ENCODE data around the gene OR1A1.
"Not testable (repeated sequence)": the region's sequence is repeated elsewhere in the genome, so short reads cannot be mapped to it uniquely, and the experiment has no call there.

OR1A1 gene

DNA sequence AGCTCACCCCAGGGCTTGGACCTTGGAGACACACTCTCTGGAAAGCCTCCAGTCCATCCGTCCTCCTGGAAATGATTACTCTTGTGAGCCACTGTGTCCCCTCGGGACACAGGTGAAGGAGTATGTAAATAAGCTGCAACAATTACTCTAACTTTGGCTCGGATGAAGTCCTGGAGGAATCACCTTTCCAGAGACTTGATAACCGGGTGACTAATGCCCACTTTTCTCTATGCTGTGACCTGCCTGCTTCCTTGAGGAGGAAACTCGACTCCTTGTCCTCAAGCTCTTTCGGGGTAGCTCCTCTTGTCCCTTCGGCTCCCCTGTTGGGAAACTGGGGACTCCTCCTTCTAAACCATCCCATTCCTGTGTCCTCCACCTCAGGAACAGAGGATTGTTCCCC is at the start of gene OR1A1:
Gene OR1A1, plus strand, starts transcription at position 301 of the 400 bp plus-strand sequence. CDS start 7,954 bp downstream, outside the sequence.
- DNase-seq, result no peak

- DNase-seq, result no peak
Observed at GRCh38 chr17:3167574-3167973, 39.9 kb upstream of the OR1A1 start.

DNA sequence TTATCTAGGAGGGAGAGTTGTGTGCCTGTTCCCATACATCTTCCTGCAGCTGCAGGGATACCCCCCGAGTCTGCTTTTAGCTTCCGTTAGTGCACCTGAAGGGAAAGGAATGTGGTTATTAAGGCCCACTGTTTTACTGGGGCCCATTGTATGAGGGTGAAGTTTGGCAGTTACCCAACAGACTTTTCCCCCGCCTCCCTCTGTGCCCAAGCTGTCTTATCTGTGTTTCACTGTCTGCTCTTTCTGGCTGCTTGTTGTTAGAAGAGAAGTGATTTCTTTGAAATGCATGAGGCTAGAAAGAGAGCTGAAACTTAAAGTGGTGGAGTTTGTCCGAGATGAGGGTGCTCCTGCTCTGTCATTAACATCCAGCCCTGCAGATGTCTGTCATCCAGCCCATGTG is 17.5 kb upstream of the OR1A1 start:
- DNase-seq, result no peak

DNA sequence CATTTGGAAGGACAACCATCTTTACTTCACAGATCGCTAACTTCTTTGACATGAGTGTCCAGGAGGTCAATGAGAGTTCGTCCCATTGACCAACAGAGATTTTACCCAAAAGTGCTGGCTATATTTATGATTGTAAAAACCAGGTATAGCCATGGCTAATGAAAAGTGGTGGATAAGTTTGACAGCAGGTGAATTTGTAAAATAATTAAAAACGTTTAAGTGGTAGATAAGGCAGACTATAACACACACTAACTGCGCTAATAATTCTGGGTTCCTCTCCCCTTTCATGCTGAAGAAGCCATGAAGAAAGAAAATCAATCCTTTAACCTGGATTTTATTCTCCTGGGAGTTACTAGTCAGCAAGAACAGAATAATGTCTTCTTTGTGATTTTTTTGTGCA is 10.2 kb upstream of the OR1A1 start, which contains the start of gene OR1A2:
Gene OR1A2, plus strand, starts transcription at position 301 of the 400 bp plus-strand sequence. Its CDS starts 0 bp downstream, at position 301.
- no peak for DNase-seq

- no peak for DNase-seq
Observed at GRCh38 chr17:3208484-3208883, 1.0 kb downstream of the OR1A1 start.

DNA sequence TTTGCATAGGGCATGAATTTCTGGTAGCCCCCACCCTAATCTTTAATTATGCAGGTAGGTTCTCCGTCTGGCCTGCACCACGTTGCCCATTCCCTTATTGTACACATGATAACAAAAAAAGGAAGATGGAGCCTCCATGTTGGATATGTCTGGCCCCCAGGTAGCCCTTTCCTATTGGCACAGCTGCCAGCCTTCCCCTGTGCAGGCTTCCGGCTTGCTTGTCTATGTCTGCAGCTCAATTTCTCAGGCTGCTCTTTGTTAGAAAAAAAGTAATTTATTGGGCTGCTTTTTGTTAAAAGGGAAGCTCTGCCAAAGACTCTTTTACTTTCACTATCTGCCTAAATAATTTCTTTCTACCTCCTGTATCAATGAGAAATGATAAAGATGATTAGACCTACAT is 5.5 kb downstream of the OR1A1 start:
- DNase-seq, result no peak

- no peak for DNase-seq
Observed at GRCh38 chr17:3213587-3213986, 6.1 kb downstream of the OR1A1 start.

DNA sequence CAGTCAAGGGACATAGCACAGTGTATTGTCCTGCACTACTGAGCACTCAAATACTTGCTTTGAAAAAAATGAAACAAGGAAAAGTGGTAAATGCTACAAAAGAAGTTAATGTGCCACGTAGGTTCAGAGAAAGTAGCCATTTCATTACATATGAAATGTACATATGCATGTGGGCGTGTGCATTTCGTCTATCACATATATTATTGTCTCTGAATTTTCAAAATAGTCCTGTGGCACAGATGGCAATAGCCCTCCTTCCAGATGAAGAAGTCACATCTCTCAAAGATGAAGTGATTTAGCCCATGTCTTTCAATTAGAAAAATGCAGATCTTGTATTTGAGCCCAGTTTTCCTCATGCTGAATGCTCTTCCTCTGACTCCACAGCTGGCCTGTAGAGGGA is 12.5 kb downstream of the OR1A1 start:
- DNase-seq, result not testable (repeated sequence)

- no peak for DNase-seq
Observed at GRCh38 chr17:3221850-3222249, 14.4 kb downstream of the OR1A1 start.

GRCh38 chr17:3222505-3222904 is 15.0 kb downstream of the OR1A1 start:
- DNase-seq, result no peak

GRCh38 chr17:3224721-3225352 is 17.4 kb downstream of the OR1A1 start:
- DNase-seq, result not testable (repeated sequence)

DNA sequence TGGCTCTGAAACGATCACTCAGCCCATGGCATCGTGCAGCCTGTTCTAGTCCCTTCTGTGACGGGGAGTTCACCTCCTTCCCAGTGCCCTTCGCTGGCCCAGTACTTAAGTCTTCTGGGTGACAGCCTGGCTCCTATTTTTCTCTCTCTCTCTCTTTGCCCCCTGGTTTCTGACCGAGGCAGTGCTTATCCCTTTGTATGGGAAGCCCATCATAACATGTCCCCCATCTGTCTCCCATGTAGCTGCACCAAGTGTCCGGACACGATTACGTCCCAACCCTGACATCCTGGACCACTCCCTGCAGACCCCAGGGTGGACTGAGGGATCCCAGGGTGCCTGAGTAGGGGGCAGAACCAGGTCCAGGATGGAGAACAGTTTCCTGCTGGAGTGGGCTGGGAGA is 24.8 kb downstream of the OR1A1 start:
- DNase-seq, result not testable (repeated sequence)

DNA sequence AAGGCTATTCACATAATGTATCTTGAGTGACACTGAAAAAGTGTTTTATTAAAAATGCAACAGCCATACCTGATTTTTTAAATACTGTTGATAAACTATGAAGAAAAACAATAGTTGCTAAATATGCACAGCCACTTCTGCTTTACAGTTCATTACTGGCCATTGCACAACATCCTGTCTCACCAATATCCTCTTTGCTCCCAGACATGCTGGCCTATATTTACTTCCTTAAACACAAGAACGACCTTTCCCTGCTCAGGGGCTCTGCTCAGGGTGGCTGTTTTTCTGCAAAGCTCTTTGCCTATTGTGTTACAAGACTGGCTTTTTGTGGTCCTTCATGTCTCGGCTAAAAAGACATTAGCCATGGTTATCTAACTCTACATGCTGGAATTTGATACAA is 31.2 kb downstream of the OR1A1 start:
- not testable (repeated sequence) for DNase-seq

- DNase-seq, result not testable (repeated sequence)
Observed at GRCh38 chr17:3241044-3241443, 33.6 kb downstream of the OR1A1 start.

DNA sequence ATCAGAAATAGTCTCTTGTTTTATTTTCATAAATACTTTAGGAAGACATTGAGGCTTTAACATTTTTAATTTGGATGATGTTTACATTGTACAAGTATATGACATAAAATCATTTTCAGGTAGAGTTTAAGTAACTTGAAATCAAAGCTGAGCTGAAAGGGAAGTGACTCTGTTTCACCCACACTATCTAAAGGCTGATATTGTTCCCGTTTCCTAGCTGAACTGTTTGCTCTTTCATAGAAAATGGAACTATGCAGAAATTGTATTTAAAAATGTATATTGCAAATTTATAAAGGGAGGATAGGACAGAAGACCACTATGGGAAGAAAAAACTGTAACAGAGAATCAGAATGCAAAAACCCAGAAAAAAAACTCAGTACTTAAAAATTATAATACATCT is 37.4 kb downstream of the OR1A1 start:
- DNase-seq, result not testable (repeated sequence)

DNA sequence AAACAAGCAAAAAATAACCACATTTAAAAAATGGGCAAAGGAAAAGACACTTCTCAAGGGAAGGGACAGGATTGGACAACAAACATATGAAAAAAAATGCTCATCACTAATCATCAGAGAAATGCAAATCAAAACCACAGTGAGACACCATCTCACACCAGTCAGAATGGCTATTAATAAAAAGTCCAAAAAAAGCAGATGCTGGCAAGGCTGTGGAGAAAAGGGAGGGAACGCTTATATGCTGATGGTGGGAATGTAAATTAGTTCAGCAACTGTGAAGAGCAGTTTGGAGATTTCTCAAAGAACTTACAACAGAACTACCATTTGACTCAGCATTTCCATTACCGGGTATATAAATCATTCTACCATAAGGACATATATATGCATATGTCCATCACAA is 41.5 kb downstream of the OR1A1 start:
- not testable (repeated sequence) for DNase-seq

DNA sequence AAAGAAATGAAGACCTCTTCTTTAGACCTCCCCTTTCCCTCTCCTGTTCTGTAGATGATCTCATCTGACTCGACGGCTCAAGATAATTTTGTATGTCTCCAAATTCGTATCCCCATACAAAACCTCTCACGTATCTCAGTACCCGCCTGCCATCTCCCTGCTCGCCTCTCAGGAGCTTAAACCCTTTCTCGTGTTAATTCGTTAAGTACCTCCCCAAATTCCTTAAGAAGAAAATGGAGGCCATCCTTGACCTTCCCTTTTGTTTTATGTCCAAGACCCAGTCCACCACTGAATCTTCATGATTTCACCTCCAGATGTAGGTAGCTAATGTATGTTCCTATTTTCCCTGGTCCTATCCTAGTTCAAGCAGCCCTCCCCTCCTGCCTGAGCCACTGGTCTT is 49.1 kb downstream of the OR1A1 start:
- DNase-seq, result no peak

DNA sequence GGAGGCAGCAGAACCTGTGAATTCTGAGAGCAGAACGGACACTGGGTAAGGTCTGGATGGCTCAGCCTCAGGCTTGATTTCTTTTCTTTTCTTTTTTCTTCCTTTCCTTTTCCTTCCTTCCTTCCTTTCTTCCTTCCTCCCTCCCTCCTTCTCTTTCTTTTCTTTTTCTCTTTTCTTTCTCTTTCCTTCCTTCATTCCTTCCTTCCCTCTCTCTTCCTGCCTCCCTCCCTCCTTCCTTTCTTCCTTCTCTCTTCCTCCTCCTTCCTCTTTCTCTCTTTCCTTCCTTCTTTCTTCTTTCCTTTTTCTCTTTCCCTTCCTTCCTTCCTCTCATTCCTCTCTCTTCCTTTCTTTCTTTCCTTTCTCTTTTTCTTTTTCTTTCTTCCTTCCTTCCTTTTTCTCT is 52.7 kb downstream of the OR1A1 start:
- no peak for DNase-seq

- no peak for DNase-seq
Observed at GRCh38 chr17:3260600-3260999, 53.1 kb downstream of the OR1A1 start.

Measured in NCI-H510A treated with DMSO at 0.1 percent for 48 hours (cell line).